Central memory CD8-positive, alpha-beta T cell (primary cell): ENCODE measurements around the gene NECAP2.

Experiments used
- ATAC-seq: fragments of 150-1000 bp; cut with Tn5 transposase; replicated peaks from 2 replicates; pipeline ENCODE4 v1.10.0; 2022; ENCODE audit warnings: mild to moderate bottlenecking, moderate FRiP score, moderate number of reproducible peaks; ENCODE audit not compliant: poor library complexity, severe bottlenecking; ENCODE audit errors: extremely low read depth
- DNase-seq, 2 donors: peaks; one replicate each; pipeline ENCODE4 v3.0.0; 2021; ENCODE audit warnings: low spot score in 2 of 2
- H3K27ac Mint-ChIP-seq: one replicate; pipeline ENCODE4 v1.8.0; 2022; ENCODE audit warnings: low read depth, mild to moderate bottlenecking, moderate library complexity, mixed read lengths
- H3K27me3 Mint-ChIP-seq: one replicate; pipeline ENCODE4 v1.8.0; 2022; ENCODE audit warnings: mixed read lengths
- H3K36me3 Mint-ChIP-seq: one replicate; pipeline ENCODE4 v1.8.0; 2022; ENCODE audit warnings: mild to moderate bottlenecking, moderate library complexity, mixed read lengths; ENCODE audit not compliant: insufficient read depth
- H3K4me1 Mint-ChIP-seq: one replicate; pipeline ENCODE4 v1.8.0; 2022; ENCODE audit warnings: mixed read lengths
- H3K4me3 Mint-ChIP-seq: one replicate; pipeline ENCODE4 v1.8.0; 2022; ENCODE audit warnings: mild to moderate bottlenecking, moderate library complexity, mixed read lengths
- H3K9me3 Mint-ChIP-seq: one replicate; pipeline ENCODE4 v1.8.0; 2022; ENCODE audit warnings: mixed read lengths

The NECAP2 gene

DNA sequence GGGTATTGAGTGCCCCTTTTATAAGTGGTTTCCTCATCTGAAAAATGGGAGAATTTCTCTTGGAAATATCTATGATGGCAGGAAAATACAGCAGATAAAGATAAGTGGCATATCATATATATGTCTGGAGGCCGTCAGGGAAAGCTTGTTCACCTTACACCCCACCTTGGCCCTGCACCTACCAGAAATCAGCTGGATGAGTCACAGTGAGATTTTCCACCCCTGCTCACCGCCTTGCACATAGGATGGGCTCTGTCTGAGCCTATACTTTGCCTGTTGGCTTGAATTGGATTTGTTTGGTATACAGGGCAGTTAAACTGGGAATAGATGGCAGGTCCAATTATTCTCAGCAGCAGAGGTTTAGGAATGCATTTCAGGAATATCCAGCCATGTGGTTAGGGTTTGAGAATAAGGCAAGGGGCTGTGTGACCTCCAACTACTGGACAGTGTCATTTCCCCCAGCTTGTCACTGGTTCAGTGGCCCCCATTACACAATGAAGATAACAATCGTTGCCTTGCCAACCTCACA lies 3.5 kb upstream of the NECAP2 start, which contains the start of gene SPATA21:
Gene SPATA21, minus strand, starts transcription at position 479 of the 529 bp plus-strand sequence. CDS start 6,053 bp downstream, outside the sequence.
- no peak for ATAC-seq
- Mint-ChIP-seq H3K4me1 (peaks cover 18% of the 10 kb centered on the region), H3K4me3 (no peak within 1 kb of the TSS), H3K36me3 (peaks cover 10% of the 10 kb centered on the region), H3K27me3 (no peaks in the 10 kb centered on the region), H3K9me3 (no peaks in the 10 kb centered on the region), H3K27ac (no peak within 1 kb of the TSS)
- DNase-seq, result no peak

- Mint-ChIP-seq H3K27me3 (no peaks in the 10 kb centered on the region), H3K4me1 (peaks cover 26% of the 10 kb centered on the region), H3K27ac (no peak overlapping the region), H3K9me3 (no peaks in the 10 kb centered on the region), H3K4me3 (no peak overlapping the region), H3K36me3 (peaks cover 12% of the 10 kb centered on the region)
- ATAC-seq (no peak), DNase-seq (no peak)
Measured at GRCh38 chr1:16438516-16438915, 2.0 kb upstream of the NECAP2 start.

- Mint-ChIP-seq H3K27ac (no peak overlapping the region), H3K4me1 (peaks cover 26% of the 10 kb centered on the region), H3K27me3 (no peaks in the 10 kb centered on the region), H3K4me3 (no peak overlapping the region), H3K36me3 (peaks cover 16% of the 10 kb centered on the region), H3K9me3 (no peaks in the 10 kb centered on the region)
- no peak for ATAC-seq
- DNase-seq, result no peak
Measured at GRCh38 chr1:16438924-16439323, 1.6 kb upstream of the NECAP2 start.

DNA sequence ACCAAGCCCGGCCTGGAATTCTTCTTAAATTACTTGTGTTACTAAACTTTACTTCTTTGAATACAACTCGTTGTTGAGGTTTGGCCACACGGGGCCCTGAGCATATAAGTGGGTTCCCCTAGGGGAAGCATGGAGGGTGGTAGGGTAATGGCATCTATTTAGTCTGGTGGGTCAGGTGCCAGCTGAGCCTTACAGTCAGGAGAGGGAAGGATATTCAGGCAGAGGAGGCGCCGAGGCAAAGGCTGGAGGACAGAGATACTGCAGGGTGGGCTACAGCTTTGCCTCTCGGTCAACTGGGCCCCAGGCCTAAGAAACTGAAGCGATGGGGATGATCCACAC lies 424 bp upstream of the NECAP2 start:
- Mint-ChIP-seq H3K4me3 (peak overlapping the region; percentile 93), H3K27ac (peak overlapping the region; percentile 94), H3K36me3 (peaks cover 24% of the 10 kb centered on the region), H3K27me3 (no peaks in the 10 kb centered on the region), H3K9me3 (no peaks in the 10 kb centered on the region), H3K4me1 (peaks cover 32% of the 10 kb centered on the region)
- no peak for DNase-seq
- ATAC-seq, result no peak

GRCh38 chr1:16441282-16441665 lies 750 bp downstream of the NECAP2 start:
- Mint-ChIP-seq H3K4me1 (peaks cover 32% of the 10 kb centered on the region), H3K36me3 (peaks cover 34% of the 10 kb centered on the region), H3K4me3 (peak overlapping the region; percentile 93), H3K27me3 (no peaks in the 10 kb centered on the region), H3K27ac (peak overlapping the region; percentile 94), H3K9me3 (no peaks in the 10 kb centered on the region)
- ATAC-seq (peak; percentile 34), DNase-seq (no peak)

DNA sequence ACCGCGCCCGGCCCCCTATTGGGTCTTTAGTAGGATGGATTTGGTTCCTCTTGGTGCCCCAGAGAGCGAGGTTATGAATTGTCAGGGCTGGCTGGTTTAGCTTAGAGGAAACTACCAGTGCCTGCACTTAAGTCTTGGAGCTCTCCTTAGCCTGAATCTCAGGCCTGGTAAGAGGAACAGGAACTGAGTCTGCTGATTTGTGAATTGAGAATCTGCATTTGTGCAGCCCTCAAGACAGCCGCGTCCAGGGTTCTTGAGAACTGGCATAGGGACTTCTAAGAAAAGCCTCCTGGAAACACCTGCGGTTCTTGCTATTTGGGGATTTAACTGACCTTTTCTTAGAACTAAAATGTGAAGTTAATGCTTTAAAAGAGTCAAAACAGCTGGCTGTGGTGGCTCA lies 1.7 kb downstream of the NECAP2 start:
- no peak for ATAC-seq
- H3K4me1 Mint-ChIP-seq, result peaks cover 32% of the 10 kb centered on the region
- H3K27me3 Mint-ChIP-seq, result no peaks in the 10 kb centered on the region
- H3K27ac Mint-ChIP-seq, result no peak overlapping the region
- no peak for DNase-seq
- peak overlapping the region; percentile 93 for H3K4me3 Mint-ChIP-seq
- no peaks in the 10 kb centered on the region for H3K9me3 Mint-ChIP-seq
- H3K36me3 Mint-ChIP-seq, result peaks cover 38% of the 10 kb centered on the region

- Mint-ChIP-seq H3K27ac (no peak overlapping the region), H3K27me3 (no peaks in the 10 kb centered on the region), H3K4me3 (no peak overlapping the region), H3K9me3 (no peaks in the 10 kb centered on the region), H3K4me1 (peaks cover 34% of the 10 kb centered on the region), H3K36me3 (peaks cover 40% of the 10 kb centered on the region)
- no peak for DNase-seq
- ATAC-seq, result no peak
Measured at GRCh38 chr1:16442941-16443340, 2.4 kb downstream of the NECAP2 start.

DNA sequence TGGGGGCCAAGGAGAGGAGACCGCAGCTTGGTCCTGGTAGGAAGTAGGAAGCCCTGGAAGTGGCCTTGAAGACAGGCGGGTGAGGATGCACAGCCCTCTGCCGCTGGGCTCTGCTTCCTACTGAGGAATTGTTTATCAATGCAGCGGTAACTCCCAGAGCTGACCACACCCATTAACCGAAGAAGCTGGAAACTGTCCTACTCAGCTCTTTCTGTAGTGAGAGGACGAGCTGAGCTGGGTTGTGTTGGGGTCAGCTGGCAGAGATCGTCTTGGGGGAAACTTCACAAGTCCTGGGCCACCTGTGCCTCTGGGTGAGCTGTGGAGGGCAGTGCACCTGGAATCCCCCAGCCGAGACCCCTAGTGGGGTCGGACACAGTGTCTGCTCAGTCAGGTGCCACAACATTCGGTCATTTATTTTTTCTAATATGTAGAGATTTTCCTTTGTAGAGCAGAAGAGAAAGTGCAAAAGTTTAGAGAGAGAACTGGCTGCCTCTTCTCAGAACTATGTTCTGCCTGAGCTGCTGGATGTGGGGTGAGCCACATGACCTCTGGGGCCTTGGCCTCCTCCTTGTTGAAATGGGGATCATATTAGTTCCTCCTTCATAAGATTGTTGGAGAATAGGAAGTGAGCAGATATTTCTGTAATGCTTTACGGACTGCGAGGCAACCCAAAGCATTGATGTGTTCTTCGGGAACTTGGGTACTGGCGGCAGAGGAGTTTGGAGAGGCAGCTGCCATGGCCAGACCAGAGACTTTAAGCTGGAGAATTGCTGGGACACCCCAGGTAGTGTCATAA lies 3.6 kb downstream of the NECAP2 start:
- Mint-ChIP-seq H3K9me3 (no peaks in the 10 kb centered on the region), H3K4me1 (peaks cover 47% of the 10 kb centered on the region), H3K27me3 (no peaks in the 10 kb centered on the region), H3K27ac (no peak overlapping the region), H3K36me3 (peaks cover 49% of the 10 kb centered on the region), H3K4me3 (no peak overlapping the region)
- DNase-seq (no peak), ATAC-seq (no peak)

DNA sequence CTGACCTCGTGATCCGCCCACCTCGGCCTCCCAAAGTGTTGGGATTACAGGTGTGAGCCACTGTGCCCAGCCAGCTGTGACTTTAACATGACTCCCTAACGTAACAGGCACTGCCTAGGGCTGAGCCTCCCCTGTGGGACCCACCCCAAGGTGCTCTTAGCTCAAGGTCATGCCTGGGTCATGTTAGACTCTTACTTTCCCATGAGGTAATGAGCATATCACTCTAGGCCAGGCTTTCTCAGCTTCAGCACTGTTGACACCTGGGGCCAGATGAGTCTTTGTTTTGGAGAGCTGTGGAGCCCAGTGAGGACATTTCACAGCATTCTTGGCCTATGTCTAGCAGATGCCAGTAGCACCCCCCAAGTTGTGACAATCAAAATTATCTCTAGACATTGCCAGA lies 4.5 kb downstream of the NECAP2 start:
- peaks cover 58% of the 10 kb centered on the region for H3K36me3 Mint-ChIP-seq
- no peaks in the 10 kb centered on the region for H3K27me3 Mint-ChIP-seq
- no peak overlapping the region for H3K4me3 Mint-ChIP-seq
- H3K9me3 Mint-ChIP-seq, result no peaks in the 10 kb centered on the region
- peaks cover 50% of the 10 kb centered on the region for H3K4me1 Mint-ChIP-seq
- H3K27ac Mint-ChIP-seq, result no peak overlapping the region
- no peak for ATAC-seq
- no peak for DNase-seq

GRCh38 chr1:16446116-16446515 lies 5.6 kb downstream of the NECAP2 start:
- Mint-ChIP-seq H3K27ac (no peak overlapping the region), H3K9me3 (no peaks in the 10 kb centered on the region), H3K4me3 (no peak overlapping the region), H3K27me3 (no peaks in the 10 kb centered on the region), H3K4me1 (peaks cover 46% of the 10 kb centered on the region), H3K36me3 (peaks cover 61% of the 10 kb centered on the region)
- DNase-seq (no peak), ATAC-seq (no peak)

- Mint-ChIP-seq H3K4me1 (peaks cover 44% of the 10 kb centered on the region), H3K4me3 (no peak overlapping the region), H3K27ac (no peak overlapping the region), H3K9me3 (no peaks in the 10 kb centered on the region), H3K27me3 (no peaks in the 10 kb centered on the region), H3K36me3 (peaks cover 68% of the 10 kb centered on the region)
- ATAC-seq, result no peak
- no peak for DNase-seq
Measured at GRCh38 chr1:16447641-16448040, 7.1 kb downstream of the NECAP2 start.

- Mint-ChIP-seq H3K4me1 (peaks cover 39% of the 10 kb centered on the region), H3K4me3 (no peak overlapping the region), H3K36me3 (peaks cover 73% of the 10 kb centered on the region), H3K27me3 (no peaks in the 10 kb centered on the region), H3K9me3 (no peaks in the 10 kb centered on the region), H3K27ac (peak overlapping the region; percentile 78)
- ATAC-seq, result no peak
- no peak for DNase-seq
Measured at GRCh38 chr1:16449065-16449464, 8.5 kb downstream of the NECAP2 start.

DNA sequence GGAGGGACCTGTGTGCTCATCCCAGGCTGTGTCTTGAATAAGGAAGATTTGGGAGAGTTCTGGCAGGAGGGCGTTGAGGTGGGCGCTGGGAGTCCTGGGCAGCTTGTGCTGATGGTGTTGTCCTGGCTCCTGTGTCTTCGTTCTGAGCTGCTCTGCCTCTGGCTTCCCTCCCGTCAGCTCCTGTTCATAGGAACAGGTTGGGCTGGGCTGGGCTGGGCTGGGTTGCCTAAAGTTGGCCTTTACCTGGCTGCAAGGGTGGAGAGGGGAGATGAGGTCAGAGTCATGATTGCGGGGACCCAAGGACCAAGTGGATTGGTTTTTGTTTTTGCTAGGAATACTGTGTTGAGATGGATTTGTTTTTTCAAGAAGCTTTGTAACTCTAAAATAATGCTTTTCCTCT lies 9.1 kb downstream of the NECAP2 start:
- no peak overlapping the region for H3K4me3 Mint-ChIP-seq

More for the DNA sequence above, 9.1 kb downstream of the NECAP2 start:
- no peaks in the 10 kb centered on the region for H3K9me3 Mint-ChIP-seq
- H3K36me3 Mint-ChIP-seq, result peaks cover 73% of the 10 kb centered on the region
- peaks cover 33% of the 10 kb centered on the region for H3K4me1 Mint-ChIP-seq
- H3K27ac Mint-ChIP-seq, result peak overlapping the region; percentile 78
- H3K27me3 Mint-ChIP-seq, result no peaks in the 10 kb centered on the region
- no peak for ATAC-seq
- no peak for DNase-seq
